ENCODE results near the gene PIGK.

DNA sequence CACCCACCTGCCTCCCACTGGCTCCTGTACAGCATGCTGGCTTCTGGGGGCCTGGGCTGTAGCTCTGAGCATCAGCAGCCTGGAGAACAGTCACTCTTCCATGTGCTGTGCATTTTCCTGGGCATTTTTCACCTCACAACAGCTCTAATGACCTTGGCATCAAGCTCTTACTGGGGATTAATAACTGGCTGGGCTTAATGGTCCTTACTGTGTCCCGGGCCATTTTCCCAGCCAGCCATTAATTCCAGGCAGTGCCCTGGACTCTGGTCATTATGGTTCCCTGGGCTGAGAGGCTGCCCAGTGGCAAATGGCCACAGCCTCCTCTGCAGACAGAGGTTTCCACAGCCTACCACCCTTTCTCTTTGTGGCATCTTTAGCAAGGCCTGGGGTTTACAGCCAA is 180.1 kb downstream of the PIGK start:
- TF ChIP-seq TEAD4 (IDR thresholded peaks at IDR 0.05) (no peak), ZBTB7A (IDR thresholded peaks at IDR 0.05; ENCODE audit: low read depth) (no peak), CEBPB (IDR thresholded peaks at IDR 0.05) (no peak), TAF1 (IDR thresholded peaks at IDR 0.05; ENCODE audit: low read depth) (no peak), EGR1 (IDR thresholded peaks at IDR 0.05) (no peak)
